Left lung (tissue), 10 donors: Measurements from ENCODE around the gene MBOAT2. TPM values are rescaled to one million over a fixed set of nuclear protein-coding genes. Genes with fewer than 3 reads are reported as not detected.
A peak's percentile ranks its signal among the peaks of the same experiment; 100 is the strongest.

Experiments used
- ATAC-seq: fragments of 200-7000 bp; cut with Tn5 transposase; one replicate; pipeline ENCODE4 v1.9.1; 2020; ENCODE audit warnings: moderate library complexity
- DNase-seq, 4 donors: peaks; one replicate each; pipeline ENCODE4 v3.0.0-alpha.2; 2013 to 2020
- H3K27ac ChIP-seq, 2 donors: fragments of 200-600 bp; sonication (generic) in 1 of 2; one replicate each; pipeline versions ENCODE4 v1.5.0 to v1.8.0; 2020 to 2021
- H3K27me3 ChIP-seq, 2 donors: fragments of 200-600 bp; sonication (generic) in 1 of 2; one replicate each; pipeline versions ENCODE4 v1.5.0 to v1.8.0; 2020 to 2021
- H3K36me3 ChIP-seq, 2 donors: fragments of 200-600 bp; sonication (generic) in 1 of 2; one replicate each; pipeline versions ENCODE4 v1.5.0 to v1.8.0; 2020 to 2021
- H3K4me1 ChIP-seq, 2 donors: fragments of 200-600 bp; one replicate each; pipeline ENCODE4 v1.8.0; 2021
- H3K4me3 ChIP-seq, 2 donors: fragments of 200-600 bp; sonication (generic) in 1 of 2; one replicate each; pipeline versions ENCODE4 v1.5.0 to v1.8.0; 2020 to 2021; ENCODE audit warnings: mild to moderate bottlenecking in 1 of 2
- H3K9me3 ChIP-seq, 2 donors: fragments of 200-600 bp; sonication (generic) in 1 of 2; one replicate each; pipeline versions ENCODE4 v1.5.0 to v1.8.0; 2020 to 2021
- CTCF ChIP-seq, 2 donors: fragments of 200-600 bp; sonication (generic) in 1 of 2; IDR thresholded peaks; one replicate each; pipeline versions ENCODE4 v1.5.0 to v1.8.0; 2021; ENCODE audit warnings: antibody characterized with exemption in 2 of 2
- intact Hi-C, 2 donors: fragments of 100-400 bp; cut with DNase I; formaldehyde crosslinking; loops; one replicate each; pipeline versions ENCODE4 v1.11.2 to v1.14.2; 2022
- polyA plus RNA-seq, 6 donors: library from polyadenylated mRNA; unstranded; fragments of 120-200 nt; gene quantifications; one replicate each; pipeline ENCODE4 v1.2.1, GENCODE V29; 2013; ENCODE audit not compliant: insufficient read length in 6 of 6
- total RNA-seq, 2 donors: library from RNA; stranded (reverse); fragmentation: NEBNext Ultra II Directional; extraction: Animal tissue kit (Norgen Biotek cat#: 25700); gene quantifications; one replicate each; pipeline ENCODE4 v1.2.1, GENCODE V29; 2021
- donor health status: DM: no; HTN: yes; CAD: no.
- donor health status: DM: no; HTN: no; CAD: no.

The MBOAT2 gene
- total and polyA plus RNA-seq, 8 donors: 32.7 to 85.5 (median 62.9) TPM

GRCh38 chr2:8893978-8894820 is 109.3 kb downstream of the MBOAT2 start:
- no peak for TF ChIP-seq CTCF (IDR thresholded peaks at IDR 0.05)
- H3K4me3 ChIP-seq: no peak overlapping the region

GRCh38 chr2:8893474-8893873 is 110.0 kb downstream of the MBOAT2 start:
- H3K36me3 ChIP-seq: peaks cover 0 to 4% of the 10 kb centered on the region in 2 donors
- peak overlapping the region in 1 of 2 donors; percentile 61 for H3K27ac ChIP-seq
- H3K27me3 ChIP-seq: no peaks in the 10 kb centered on the region
- DNase-seq (no peak), ATAC-seq (peak; percentile 25)
- H3K4me3 ChIP-seq: no peak overlapping the region
- H3K9me3 ChIP-seq: no peaks in the 10 kb centered on the region
- peaks cover 0 to 24% of the 10 kb centered on the region in 2 donors for H3K4me1 ChIP-seq
- intact Hi-C loops: no loop called here
- TF ChIP-seq CTCF (IDR thresholded peaks at IDR 0.05): no peak

More at GRCh38 chr2:8893978-8894820, 109.3 kb downstream of the MBOAT2 start:
- no peaks in the 10 kb centered on the region for H3K9me3 ChIP-seq
- DNase-seq (no peak), ATAC-seq (no peak)
- no peaks in the 10 kb centered on the region for H3K27me3 ChIP-seq
- peaks cover 0 to 4% of the 10 kb centered on the region in 2 donors for H3K36me3 ChIP-seq
- intact Hi-C loops: no loop called here
- peaks cover 0 to 24% of the 10 kb centered on the region in 2 donors for H3K4me1 ChIP-seq
- H3K27ac ChIP-seq: peak overlapping the region in 1 of 2 donors; percentile 61

- DNase-seq: no peak
- H3K27ac ChIP-seq: no peak overlapping the region
- H3K4me1 ChIP-seq: peaks cover 0 to 19% of the 10 kb centered on the region in 2 donors
- peaks cover 0 to 4% of the 10 kb centered on the region in 2 donors for H3K36me3 ChIP-seq
- H3K27me3 ChIP-seq: no peaks in the 10 kb centered on the region
- peak; percentile 14 for ATAC-seq
- H3K9me3 ChIP-seq: no peaks in the 10 kb centered on the region
- intact Hi-C loops: no loop called here
- H3K4me3 ChIP-seq: no peak overlapping the region
- no peak for TF ChIP-seq CTCF (IDR thresholded peaks at IDR 0.05)
Measured at GRCh38 chr2:8892111-8892510, 111.4 kb downstream of the MBOAT2 start.

- H3K36me3 ChIP-seq: no peaks in the 10 kb centered on the region
- DNase-seq: no peak
- H3K9me3 ChIP-seq: no peaks in the 10 kb centered on the region
- TF ChIP-seq CTCF (IDR thresholded peaks at IDR 0.05): no peak
- no peaks in the 10 kb centered on the region for H3K27me3 ChIP-seq
- peaks cover 0 to 12% of the 10 kb centered on the region in 2 donors for H3K4me1 ChIP-seq
- intact Hi-C loops: no loop called here
- peak; percentile 66 for ATAC-seq
- H3K4me3 ChIP-seq: no peak overlapping the region
- no peak overlapping the region for H3K27ac ChIP-seq
Measured at GRCh38 chr2:8889978-8890377, 113.5 kb downstream of the MBOAT2 start.

GRCh38 chr2:8888963-8889362 is 114.5 kb downstream of the MBOAT2 start:
- Histone ChIP-seq H3K27me3 (no peaks in the 10 kb centered on the region), H3K9me3 (no peaks in the 10 kb centered on the region), H3K4me1 (peaks cover 0 to 10% of the 10 kb centered on the region in 2 donors), H3K36me3 (no peaks in the 10 kb centered on the region), H3K4me3 (no peak overlapping the region), H3K27ac (no peak overlapping the region)
- intact Hi-C loops: no loop called here
- ATAC-seq (no peak), DNase-seq (no peak)
- TF ChIP-seq CTCF (IDR thresholded peaks at IDR 0.05): no peak
